HG03565 (cell line): ENCODE data around the gene DNAH17.

ENCODE experiments used
- ATAC-seq: cut with Tn5 transposase; IDR thresholded peaks from one replicate; pipeline ENCODE4 v1.9.1; 2021; ENCODE audit warnings: mild to moderate bottlenecking, moderate library complexity; ENCODE audit not compliant: unreplicated experiment

Gene DNAH17

GRCh38 chr17:78399028-78399692, 178.0 kb downstream of the DNAH17 start:
- no peak for ATAC-seq

GRCh38 chr17:78398390-78398789, 178.8 kb downstream of the DNAH17 start:
- ATAC-seq, result no peak

- no peak for ATAC-seq
Measured at GRCh38 chr17:78397681-78398101, 179.5 kb downstream of the DNAH17 start.

GRCh38 chr17:78396441-78397337, 180.5 kb downstream of the DNAH17 start:
- no peak for ATAC-seq

GRCh38 chr17:78395155-78395554, 182.0 kb downstream of the DNAH17 start:
- no peak for ATAC-seq

- no peak for ATAC-seq
Measured at GRCh38 chr17:78394209-78394608, 183.0 kb downstream of the DNAH17 start.

- no peak for ATAC-seq
Measured at GRCh38 chr17:78393575-78393974, 183.6 kb downstream of the DNAH17 start.

- ATAC-seq, result no peak
Measured at GRCh38 chr17:78392295-78392694, 184.9 kb downstream of the DNAH17 start.

- ATAC-seq, result no peak
Measured at GRCh38 chr17:78391843-78392242, 185.4 kb downstream of the DNAH17 start.

GRCh38 chr17:78391051-78391431, 186.2 kb downstream of the DNAH17 start:
- ATAC-seq, result no peak

- ATAC-seq, result no peak
Measured at GRCh38 chr17:78390241-78391050, 186.8 kb downstream of the DNAH17 start.

GRCh38 chr17:78387977-78388941, 188.9 kb downstream of the DNAH17 start:
- no peak for ATAC-seq

- ATAC-seq, result no peak
Measured at GRCh38 chr17:78384479-78385175, 192.6 kb downstream of the DNAH17 start.

- no peak for ATAC-seq
Measured at GRCh38 chr17:78383725-78384471, 193.3 kb downstream of the DNAH17 start.

- ATAC-seq, result no peak
Measured at GRCh38 chr17:78381601-78382232, 195.5 kb downstream of the DNAH17 start.

- no peak for ATAC-seq
Measured at GRCh38 chr17:78380370-78380769, 196.8 kb downstream of the DNAH17 start.

GRCh38 chr17:78379131-78379491, 198.1 kb downstream of the DNAH17 start:
- ATAC-seq, result no peak
